D721Med (cell line): ENCODE data around the gene BANF2.

Experiments used
- DNase-seq: peaks from one replicate; pipeline ENCODE4 v3.0.0; 2011; ENCODE audit warnings: low spot score; ENCODE audit not compliant: insufficient read length
- FAIRE-seq: peaks from 2 replicates; lab custom pipeline; 2011; peaks lifted over from hg19 to GRCh38; lab: Jason Lieb, UNC
- CTCF ChIP-seq: IDR thresholded peaks from 2 replicates; pipeline ENCODE4 v1.5.1; 2012; ENCODE audit warnings: mild to moderate bottlenecking, control low read depth; ENCODE audit not compliant: insufficient read depth; ENCODE audit errors: missing control alignments

The BANF2 gene

GRCh38 chr20:17694767-17695166 is 5.0 kb upstream of the BANF2 start:
- FAIRE-seq (no peak), DNase-seq (no peak)
- TF ChIP-seq CTCF = no peak

- DNase-seq (no peak), FAIRE-seq (no peak)
- TF ChIP-seq CTCF = no peak
Measured at GRCh38 chr20:17696287-17696686, 3.5 kb upstream of the BANF2 start.

- DNase-seq (no peak), FAIRE-seq (no peak)
- TF ChIP-seq CTCF = no peak
Measured at GRCh38 chr20:17697171-17697570, 2.6 kb upstream of the BANF2 start.

- TF ChIP-seq CTCF = no peak
- DNase-seq (no peak), FAIRE-seq (no peak)
Measured at GRCh38 chr20:17698384-17698783, 1.4 kb upstream of the BANF2 start.

- TF ChIP-seq CTCF = no peak
- DNase-seq (no peak), FAIRE-seq (no peak)
Measured at GRCh38 chr20:17700637-17701036, 871 bp downstream of the BANF2 start.

- TF ChIP-seq CTCF = no peak
- FAIRE-seq (no peak), DNase-seq (no peak)
Measured at GRCh38 chr20:17701826-17702225, 2.1 kb downstream of the BANF2 start.

- DNase-seq (no peak), FAIRE-seq (no peak)
- no peak for TF ChIP-seq CTCF
Measured at GRCh38 chr20:17704589-17705317, 5.0 kb downstream of the BANF2 start.
